ENCODE results near the gene LCOR. TPM values are rescaled to one million over a fixed set of nuclear protein-coding genes. Genes with fewer than 3 reads are reported as not detected.

Gene LCOR
- total and polyA plus RNA-seq, 4 donors, result 3.3 to 68.4 (median 17.9) TPM

- DNase-seq (no peak), ATAC-seq (ENCODE audit: insufficient read depth, low FRiP score) (no peak)
- WGBS, 2 donors, result 78 to 79% methylated on average over 5 of the region's 5 CpGs
- Histone ChIP-seq H3K27ac (ENCODE audit: low read depth in 1 of 2, low read length in 1 of 2) (no peak overlapping the region), H3K4me1 (ENCODE audit: control insufficient read depth in 5 of 5, insufficient read depth in 5 of 5, low read length in 5 of 5) (no peaks in the 10 kb centered on the region), H3K9ac (ENCODE audit: insufficient read depth in 1 of 2, low read length in 2 of 2) (no peak overlapping the region), H3K9me3 (ENCODE audit: control insufficient read depth in 4 of 4, insufficient read depth in 3 of 4, low read length in 3 of 4) (no peaks in the 10 kb centered on the region), H3K36me3 (ENCODE audit: control insufficient read depth in 4 of 4, insufficient read depth in 4 of 4, low read length in 4 of 4) (no peaks in the 10 kb centered on the region), H3K4me3 (no peak overlapping the region), H3K27me3 (ENCODE audit: control insufficient read depth in 3 of 3, insufficient read depth in 3 of 3, low read length in 2 of 3) (no peaks in the 10 kb centered on the region)
- no peak for TF ChIP-seq CTCF (IDR thresholded peaks at IDR 0.05; ENCODE audit: control extremely low read depth, extremely low read depth)
These were observed 142.0 kb downstream of the LCOR start for GRCh38 chr10:96973809-96974747.

GRCh38 chr10:96975136-96975535 is 143.0 kb downstream of the LCOR start:
- Histone ChIP-seq H3K36me3 (ENCODE audit: control insufficient read depth in 4 of 4, insufficient read depth in 4 of 4, low read length in 4 of 4) (no peaks in the 10 kb centered on the region), H3K9me3 (ENCODE audit: control insufficient read depth in 4 of 4, insufficient read depth in 3 of 4, low read length in 3 of 4) (no peaks in the 10 kb centered on the region), H3K4me3 (no peak overlapping the region), H3K27me3 (ENCODE audit: control insufficient read depth in 3 of 3, insufficient read depth in 3 of 3, low read length in 2 of 3) (no peaks in the 10 kb centered on the region), H3K4me1 (ENCODE audit: control insufficient read depth in 5 of 5, insufficient read depth in 5 of 5, low read length in 5 of 5) (no peaks in the 10 kb centered on the region), H3K27ac (ENCODE audit: low read depth in 1 of 2, low read length in 1 of 2) (no peak overlapping the region), H3K9ac (ENCODE audit: insufficient read depth in 1 of 2, low read length in 2 of 2) (no peak overlapping the region)
- no peak for ATAC-seq (ENCODE audit: insufficient read depth, low FRiP score)
- TF ChIP-seq CTCF (IDR thresholded peaks at IDR 0.05; ENCODE audit: control extremely low read depth, extremely low read depth), result no peak
- no peak for DNase-seq
- 91 to 93% methylated on average over 2 of the region's 2 CpGs for WGBS, 2 donors

GRCh38 chr10:96978621-96979154 is 146.6 kb downstream of the LCOR start:
- no peaks in the 10 kb centered on the region for H3K4me1 ChIP-seq (ENCODE audit: control insufficient read depth in 5 of 5, insufficient read depth in 5 of 5, low read length in 5 of 5)
- WGBS, 2 donors, result 90 to 96% methylated on average over 3 of the region's 3 CpGs
- H3K9ac ChIP-seq (ENCODE audit: insufficient read depth in 1 of 2, low read length in 2 of 2), result no peak overlapping the region
- no peak overlapping the region for H3K27ac ChIP-seq (ENCODE audit: low read depth in 1 of 2, low read length in 1 of 2)
- no peak for ATAC-seq (ENCODE audit: insufficient read depth, low FRiP score)
- peaks cover 6 to 12% (median 10%) of the 10 kb centered on the region in 4 donors for H3K36me3 ChIP-seq (ENCODE audit: control insufficient read depth in 4 of 4, insufficient read depth in 4 of 4, low read length in 4 of 4)
- no peaks in the 10 kb centered on the region for H3K9me3 ChIP-seq (ENCODE audit: control insufficient read depth in 4 of 4, insufficient read depth in 3 of 4, low read length in 3 of 4)
- no peak overlapping the region for H3K4me3 ChIP-seq
- TF ChIP-seq CTCF (IDR thresholded peaks at IDR 0.05; ENCODE audit: control extremely low read depth, extremely low read depth), result no peak
- DNase-seq, result no peak
- no peaks in the 10 kb centered on the region for H3K27me3 ChIP-seq (ENCODE audit: control insufficient read depth in 3 of 3, insufficient read depth in 3 of 3, low read length in 2 of 3)

Measured in lung (tissue), 12 donors.